ENCODE results near the gene PIGC. TPM values are rescaled to one million over a fixed set of nuclear protein-coding genes. Genes with fewer than 3 reads are reported as not detected.

PIGC gene
- total and polyA plus RNA-seq, 8 donors: 9.5 to 18.5 (median 13.3) TPM

- TF ChIP-seq CTCF (IDR thresholded peaks at IDR 0.05): no peak
- H3K27me3 ChIP-seq: no peaks in the 10 kb centered on the region
- H3K27ac ChIP-seq: no peak overlapping the region
- intact Hi-C loops (cut with DNase I): no loop called here
- no peaks in the 10 kb centered on the region for H3K9me3 ChIP-seq
- H3K4me3 ChIP-seq: no peak overlapping the region
- ATAC-seq: no peak
- no peak for DNase-seq
- H3K4me1 ChIP-seq: peaks cover 0 to 11% (median 8%) of the 10 kb centered on the region in 3 donors
- H3K36me3 ChIP-seq: no peaks in the 10 kb centered on the region
- no peak for FAIRE-seq
These were observed 42.4 kb downstream of the PIGC start for GRCh38 chr1:172401477-172401876.

- 75 to 96% methylated on average over 1 of the region's 1 CpG for WGBS, 2 donors
- FAIRE-seq: no peak
- intact Hi-C loops (cut with DNase I): no loop called here
These were observed 43.2 kb downstream of the PIGC start for GRCh38 chr1:172400722-172401105.

GRCh38 chr1:172399756-172400721 lies 43.8 kb downstream of the PIGC start:
- no peak overlapping the region for H3K4me3 ChIP-seq
- intact Hi-C loops (cut with DNase I): loop anchor here in 1 of 3 donors (5.0 kb wide), 1 partner anchor 308 kb away; no protein-coding TSS in a partner anchor
- no peak for DNase-seq
- no peak for TF ChIP-seq CTCF (IDR thresholded peaks at IDR 0.05)
- H3K9me3 ChIP-seq: no peaks in the 10 kb centered on the region
- peaks cover 0 to 11% (median 8%) of the 10 kb centered on the region in 3 donors for H3K4me1 ChIP-seq
- H3K27ac ChIP-seq: peak overlapping the region in 1 of 4 donors; percentile 29
- no peak for FAIRE-seq
- no peaks in the 10 kb centered on the region for H3K36me3 ChIP-seq
- 71 to 80% methylated on average over 6 of the region's 6 CpGs for WGBS, 2 donors
- no peaks in the 10 kb centered on the region for H3K27me3 ChIP-seq
- ATAC-seq: no peak

More at GRCh38 chr1:172400722-172401105, 43.2 kb downstream of the PIGC start:
- ATAC-seq (no peak), DNase-seq (no peak)
- Histone ChIP-seq H3K4me3 (no peak overlapping the region), H3K27me3 (no peaks in the 10 kb centered on the region), H3K9me3 (no peaks in the 10 kb centered on the region), H3K36me3 (no peaks in the 10 kb centered on the region), H3K4me1 (peaks cover 0 to 11% (median 8%) of the 10 kb centered on the region in 3 donors), H3K27ac (no peak overlapping the region)
- no peak for TF ChIP-seq CTCF (IDR thresholded peaks at IDR 0.05)

GRCh38 chr1:172398970-172399755 lies 44.7 kb downstream of the PIGC start:
- DNase-seq (peak in 3 of 6 donors; percentile 30 to 46 (median 32)), FAIRE-seq (peak; percentile 80), ATAC-seq (peak; percentile 64 to 86 (median 84))
- peak overlapping the region in 2 of 4 donors; percentile 22 to 33 for H3K27ac ChIP-seq
- WGBS, 2 donors: 39 to 43% methylated on average over 9 of the region's 9 CpGs
- intact Hi-C loops (cut with DNase I): loop anchor here in 1 of 3 donors (5.0 kb wide), 1 partner anchor 307 kb away; no protein-coding TSS in a partner anchor
- H3K4me1 ChIP-seq: peaks cover 0 to 11% (median 8%) of the 10 kb centered on the region in 3 donors
- H3K36me3 ChIP-seq: no peaks in the 10 kb centered on the region
- H3K27me3 ChIP-seq: no peaks in the 10 kb centered on the region
- H3K4me3 ChIP-seq: no peak overlapping the region
- peak in 2 of 4 donors; percentile 36 for TF ChIP-seq CTCF (IDR thresholded peaks at IDR 0.05)
- H3K9me3 ChIP-seq: no peaks in the 10 kb centered on the region

Data from pancreas (tissue), 10 donors.